Measurements from ENCODE around the gene NUPR1.

NUPR1 gene, protein sequence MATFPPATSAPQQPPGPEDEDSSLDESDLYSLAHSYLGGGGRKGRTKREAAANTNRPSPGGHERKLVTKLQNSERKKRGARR

DNA sequence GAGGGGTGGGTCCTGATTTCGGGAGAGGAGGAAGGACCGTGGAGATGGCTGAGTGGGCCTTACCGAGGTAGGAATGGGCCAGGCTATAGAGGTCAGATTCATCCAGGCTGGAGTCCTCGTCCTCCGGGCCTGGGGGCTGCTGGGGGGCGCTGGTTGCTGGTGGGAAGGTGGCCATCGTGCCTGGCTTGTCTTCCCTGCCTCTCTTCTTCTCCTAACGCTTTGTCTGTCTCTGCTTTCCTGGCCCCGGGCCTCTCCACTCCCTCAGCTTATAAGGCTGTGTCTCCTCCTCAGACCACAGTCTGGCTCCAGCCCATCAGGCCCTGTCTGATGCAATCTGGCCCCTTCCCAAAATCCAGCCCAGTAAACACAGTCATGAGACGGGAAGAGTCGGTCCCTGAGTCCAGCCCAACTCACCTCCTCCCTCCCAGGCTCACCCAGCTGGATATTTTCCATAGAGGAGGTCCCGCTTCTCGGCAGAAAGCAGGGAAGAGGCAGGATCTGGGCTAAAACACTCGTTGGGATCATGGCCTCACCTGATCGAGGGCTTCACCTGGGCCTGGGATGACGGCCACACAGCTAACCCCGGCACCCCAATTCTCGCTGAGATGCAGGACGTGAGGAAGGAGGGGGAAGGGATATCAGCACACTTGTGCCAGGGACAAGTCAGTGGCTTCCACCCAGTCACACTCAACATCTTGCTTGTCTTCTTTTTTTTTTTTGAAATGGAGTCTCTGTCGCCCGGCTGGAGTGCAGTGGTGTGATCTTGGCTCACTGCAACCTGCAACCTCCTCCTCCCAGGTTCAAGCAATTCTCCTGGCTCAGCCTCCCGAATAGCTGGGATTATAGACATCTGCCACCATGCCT lies at the start of gene NUPR1:
Gene NUPR1, minus strand, starts transcription at position 242 of the 864 bp plus-strand sequence. Its CDS starts 67 bp downstream, at position 175.
- DNase-seq (ENCODE audit: low read depth) = peak; percentile 99
- peak within 1 kb of the TSS; percentile 75 for H3K4me3 ChIP-seq (ENCODE audit: control insufficient read depth, low read depth, low read length)
- TF ChIP-seq, protein P1, sequence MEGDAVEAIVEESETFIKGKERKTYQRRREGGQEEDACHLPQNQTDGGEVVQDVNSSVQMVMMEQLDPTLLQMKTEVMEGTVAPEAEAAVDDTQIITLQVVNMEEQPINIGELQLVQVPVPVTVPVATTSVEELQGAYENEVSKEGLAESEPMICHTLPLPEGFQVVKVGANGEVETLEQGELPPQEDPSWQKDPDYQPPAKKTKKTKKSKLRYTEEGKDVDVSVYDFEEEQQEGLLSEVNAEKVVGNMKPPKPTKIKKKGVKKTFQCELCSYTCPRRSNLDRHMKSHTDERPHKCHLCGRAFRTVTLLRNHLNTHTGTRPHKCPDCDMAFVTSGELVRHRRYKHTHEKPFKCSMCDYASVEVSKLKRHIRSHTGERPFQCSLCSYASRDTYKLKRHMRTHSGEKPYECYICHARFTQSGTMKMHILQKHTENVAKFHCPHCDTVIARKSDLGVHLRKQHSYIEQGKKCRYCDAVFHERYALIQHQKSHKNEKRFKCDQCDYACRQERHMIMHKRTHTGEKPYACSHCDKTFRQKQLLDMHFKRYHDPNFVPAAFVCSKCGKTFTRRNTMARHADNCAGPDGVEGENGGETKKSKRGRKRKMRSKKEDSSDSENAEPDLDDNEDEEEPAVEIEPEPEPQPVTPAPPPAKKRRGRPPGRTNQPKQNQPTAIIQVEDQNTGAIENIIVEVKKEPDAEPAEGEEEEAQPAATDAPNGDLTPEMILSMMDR (conservative IDR thresholded peaks at IDR 0.05; ENCODE audit: control insufficient read depth, insufficient read depth, low read depth, low read length) = no peak

DNA sequence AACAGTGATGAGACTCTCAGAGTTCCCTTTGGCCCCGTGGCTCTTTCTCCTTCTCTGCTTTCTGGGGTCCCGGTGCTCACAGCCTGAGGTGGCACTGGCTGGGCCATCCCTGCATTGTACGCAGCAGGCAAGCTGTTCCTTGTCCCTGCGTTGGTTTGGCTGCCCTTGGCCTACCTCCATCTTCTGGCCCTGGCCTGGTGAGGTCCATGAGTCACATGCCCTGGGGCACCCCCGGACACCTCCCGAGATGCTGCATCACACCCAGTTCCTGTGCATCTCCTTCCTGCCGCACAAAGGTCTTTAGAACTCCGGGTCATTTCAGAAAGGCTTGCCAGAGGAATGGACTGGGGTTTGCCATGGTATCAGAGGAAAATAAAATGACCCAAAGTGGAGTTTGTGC lies 48.6 kb upstream of the NUPR1 start:
- no peak for DNase-seq (ENCODE audit: low read depth)
- TF ChIP-seq, protein P1 (conservative IDR thresholded peaks at IDR 0.05; ENCODE audit: control insufficient read depth, insufficient read depth, low read depth, low read length) = no peak

DNA sequence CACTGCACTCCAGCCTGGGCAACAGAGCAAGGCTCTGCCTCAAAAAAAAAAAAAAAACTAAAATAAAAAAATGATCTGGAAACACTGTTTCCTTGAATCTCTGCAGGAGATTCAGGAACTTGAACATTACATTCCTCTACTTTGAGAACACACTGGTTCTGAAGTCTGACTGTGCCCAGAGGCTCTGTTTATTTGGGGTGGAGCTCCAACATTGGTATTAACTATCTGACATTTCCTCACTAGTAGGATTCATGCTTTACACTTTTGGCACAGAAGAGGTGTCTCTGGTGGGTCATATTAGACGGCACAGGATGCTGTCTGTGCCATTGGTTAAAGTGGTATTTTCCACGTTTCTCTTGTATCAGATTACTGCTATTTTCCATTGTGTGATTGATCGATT lies 47.7 kb upstream of the NUPR1 start:
- H3K4me3 ChIP-seq (ENCODE audit: control insufficient read depth, low read depth, low read length) = no peak overlapping the region
- DNase-seq (ENCODE audit: low read depth) = no peak
- TF ChIP-seq, protein P1 (conservative IDR thresholded peaks at IDR 0.05; ENCODE audit: control insufficient read depth, insufficient read depth, low read depth, low read length) = no peak

More for the DNA sequence above, 48.6 kb upstream of the NUPR1 start:
- no peak overlapping the region for H3K4me3 ChIP-seq (ENCODE audit: control insufficient read depth, low read depth, low read length)

DNA sequence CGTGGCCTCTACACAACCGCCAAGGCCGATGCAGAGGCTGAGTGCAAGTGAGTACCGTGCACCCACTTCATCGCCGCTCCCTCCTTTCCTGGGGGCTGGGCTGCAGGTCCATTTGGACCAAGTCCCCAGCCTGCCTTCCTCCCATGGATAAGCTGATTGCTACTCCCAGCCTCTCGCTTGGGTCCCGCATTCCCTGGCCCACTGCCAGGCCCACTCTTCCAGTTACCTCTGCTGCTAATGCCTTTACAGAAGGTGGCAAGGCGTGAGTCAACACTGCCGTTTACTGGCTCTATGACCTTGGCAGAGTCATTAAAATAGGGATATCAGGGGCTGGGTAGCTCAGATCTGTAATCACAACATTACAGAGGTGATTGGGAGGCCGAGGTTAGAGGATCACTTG lies 46.9 kb upstream of the NUPR1 start:
- H3K4me3 ChIP-seq (ENCODE audit: control insufficient read depth, low read depth, low read length) = no peak overlapping the region
- DNase-seq (ENCODE audit: low read depth) = no peak
- TF ChIP-seq, protein P1 (conservative IDR thresholded peaks at IDR 0.05; ENCODE audit: control insufficient read depth, insufficient read depth, low read depth, low read length) = no peak

DNA sequence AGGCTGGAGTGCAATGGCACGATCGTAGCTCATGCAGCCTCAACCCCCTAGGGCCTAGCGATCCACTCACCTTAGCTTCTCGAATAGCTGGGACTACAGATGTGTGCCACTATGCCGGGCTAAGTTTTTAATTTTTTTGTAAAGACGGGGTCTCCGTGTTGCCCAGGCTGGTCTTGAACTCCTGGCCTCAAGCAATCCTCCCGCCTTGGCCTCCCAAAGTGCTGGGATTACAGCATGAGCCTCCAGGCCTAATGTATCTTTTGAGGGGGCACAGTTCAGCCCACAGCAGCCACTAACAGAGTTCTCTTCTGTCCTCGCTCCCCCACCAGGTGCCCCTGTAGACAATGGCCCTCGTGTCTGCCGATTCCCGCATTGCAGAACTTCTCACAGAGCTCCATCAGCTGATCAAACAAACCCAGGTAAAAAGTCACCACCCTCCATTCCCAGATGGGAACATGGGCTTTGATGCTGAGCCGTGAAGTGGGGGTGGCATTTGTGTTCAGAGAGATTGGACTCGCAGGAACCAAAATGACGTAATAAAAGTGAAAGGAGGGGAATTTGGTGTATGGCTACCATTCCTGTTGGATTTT lies 42.0 kb upstream of the NUPR1 start:
- TF ChIP-seq, protein P1 (conservative IDR thresholded peaks at IDR 0.05; ENCODE audit: control insufficient read depth, insufficient read depth, low read depth, low read length) = no peak
- DNase-seq (ENCODE audit: low read depth) = no peak
- no peak overlapping the region for H3K4me3 ChIP-seq (ENCODE audit: control insufficient read depth, low read depth, low read length)

DNA sequence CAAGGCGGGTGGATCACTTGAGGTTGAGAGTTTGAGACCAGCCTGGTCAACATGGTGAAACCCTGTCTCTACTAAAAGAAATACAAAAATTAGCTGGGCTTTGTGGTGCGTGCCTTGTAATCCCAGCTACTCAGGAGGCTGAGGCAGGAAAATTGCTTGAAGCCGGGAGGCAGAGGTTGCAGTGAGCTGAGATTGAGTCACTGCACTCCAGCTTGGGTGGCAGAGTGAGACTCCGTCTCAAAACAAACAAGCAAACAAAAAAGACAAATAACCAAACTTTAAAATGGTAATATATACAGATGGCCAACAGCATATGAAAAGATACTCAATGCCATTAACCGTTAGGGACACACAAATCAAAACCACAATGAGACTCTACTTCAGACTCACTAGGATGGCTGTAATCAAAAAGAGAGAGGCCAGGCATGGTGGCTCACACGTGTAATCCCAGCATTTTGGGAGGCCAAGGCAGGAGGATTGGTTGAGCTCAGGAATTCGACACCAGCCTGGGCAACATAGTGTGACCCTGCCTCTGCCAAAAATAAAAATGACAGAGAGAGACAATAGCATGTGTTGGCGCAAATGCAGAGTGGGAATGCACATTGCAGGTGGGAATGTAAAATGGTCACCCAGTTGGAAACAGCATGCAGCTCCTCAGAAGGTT lies 36.8 kb upstream of the NUPR1 start:
- TF ChIP-seq, protein P1 (conservative IDR thresholded peaks at IDR 0.05; ENCODE audit: control insufficient read depth, insufficient read depth, low read depth, low read length) = no peak
- H3K4me3 ChIP-seq (ENCODE audit: control insufficient read depth, low read depth, low read length) = no peak overlapping the region
- no peak for DNase-seq (ENCODE audit: low read depth)
